ENCODE results near the gene MVB12B. TPM values are rescaled to one million over a fixed set of nuclear protein-coding genes. Genes with fewer than 3 reads are reported as not detected.
"Not testable (repeated sequence)": the region's sequence is repeated elsewhere in the genome, so short reads cannot be mapped to it uniquely, and the experiment has no call there.

The MVB12B gene, protein sequence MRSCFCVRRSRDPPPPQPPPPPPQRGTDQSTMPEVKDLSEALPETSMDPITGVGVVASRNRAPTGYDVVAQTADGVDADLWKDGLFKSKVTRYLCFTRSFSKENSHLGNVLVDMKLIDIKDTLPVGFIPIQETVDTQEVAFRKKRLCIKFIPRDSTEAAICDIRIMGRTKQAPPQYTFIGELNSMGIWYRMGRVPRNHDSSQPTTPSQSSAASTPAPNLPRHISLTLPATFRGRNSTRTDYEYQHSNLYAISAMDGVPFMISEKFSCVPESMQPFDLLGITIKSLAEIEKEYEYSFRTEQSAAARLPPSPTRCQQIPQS
- 13.1 to 15.3 TPM (median 13.9 TPM) in 3 replicates for total RNA-seq
- long read RNA-seq, full-length matches to known transcripts: 10 of 24 reads
- long read RNA-seq, partial matches to known transcripts: 0 of 24 reads
- long read RNA-seq, other reads (novel, unspliced or antisense): 14 of 24 reads

DNA sequence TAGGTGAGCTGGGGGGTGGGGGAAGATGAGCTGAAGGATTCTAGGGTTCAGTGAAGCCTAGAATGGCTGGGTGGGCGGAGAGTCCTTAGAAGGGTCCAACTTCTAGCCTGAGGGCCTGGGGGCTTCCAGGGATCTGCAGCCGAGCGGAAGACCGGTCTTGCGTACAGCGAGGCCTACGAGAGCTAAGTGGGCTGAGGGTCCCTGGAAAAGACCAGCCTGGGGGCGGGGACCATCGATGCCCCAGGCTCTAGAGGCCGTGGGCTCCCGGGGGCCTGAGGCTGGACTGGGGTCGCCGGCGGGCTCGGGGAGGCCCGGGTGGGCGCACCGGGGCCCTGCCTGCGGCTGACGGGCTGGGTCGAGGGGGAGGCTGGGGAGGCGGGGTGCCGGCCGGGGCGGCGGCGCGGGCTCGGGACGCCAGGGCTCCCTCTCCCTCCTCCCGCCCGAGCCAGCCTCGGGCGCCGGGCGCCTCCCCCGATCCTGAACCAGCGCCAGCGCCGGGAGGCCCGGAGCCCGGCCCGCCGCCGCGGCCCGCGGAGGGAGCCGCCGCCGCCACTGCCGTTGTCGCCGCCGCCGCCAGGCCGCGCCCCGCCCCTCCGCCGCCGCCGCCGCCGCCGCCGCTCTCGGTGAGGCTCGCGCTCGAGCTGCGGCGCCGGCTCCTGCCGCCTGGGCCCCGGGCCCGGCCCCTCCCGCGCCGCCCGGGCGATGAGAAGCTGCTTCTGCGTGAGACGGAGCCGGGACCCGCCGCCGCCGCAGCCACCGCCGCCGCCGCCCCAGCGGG lies at the start of gene MVB12B:
TSS of gene MVB12B (plus strand) at position 602 of the 778 bp plus-strand sequence. CDS start at position 703, 101 bp downstream.
- TF ChIP-seq, protein P1, sequence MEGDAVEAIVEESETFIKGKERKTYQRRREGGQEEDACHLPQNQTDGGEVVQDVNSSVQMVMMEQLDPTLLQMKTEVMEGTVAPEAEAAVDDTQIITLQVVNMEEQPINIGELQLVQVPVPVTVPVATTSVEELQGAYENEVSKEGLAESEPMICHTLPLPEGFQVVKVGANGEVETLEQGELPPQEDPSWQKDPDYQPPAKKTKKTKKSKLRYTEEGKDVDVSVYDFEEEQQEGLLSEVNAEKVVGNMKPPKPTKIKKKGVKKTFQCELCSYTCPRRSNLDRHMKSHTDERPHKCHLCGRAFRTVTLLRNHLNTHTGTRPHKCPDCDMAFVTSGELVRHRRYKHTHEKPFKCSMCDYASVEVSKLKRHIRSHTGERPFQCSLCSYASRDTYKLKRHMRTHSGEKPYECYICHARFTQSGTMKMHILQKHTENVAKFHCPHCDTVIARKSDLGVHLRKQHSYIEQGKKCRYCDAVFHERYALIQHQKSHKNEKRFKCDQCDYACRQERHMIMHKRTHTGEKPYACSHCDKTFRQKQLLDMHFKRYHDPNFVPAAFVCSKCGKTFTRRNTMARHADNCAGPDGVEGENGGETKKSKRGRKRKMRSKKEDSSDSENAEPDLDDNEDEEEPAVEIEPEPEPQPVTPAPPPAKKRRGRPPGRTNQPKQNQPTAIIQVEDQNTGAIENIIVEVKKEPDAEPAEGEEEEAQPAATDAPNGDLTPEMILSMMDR (IDR thresholded peaks at IDR 0.05): no peak
- peak within 1 kb of the TSS; percentile 72 for H3K4me3 Mint-ChIP-seq (ENCODE audit: unreplicated experiment)
- H3K27me3 Mint-ChIP-seq (ENCODE audit: low read depth): no peaks in the 10 kb centered on the region
- H3K27ac Mint-ChIP-seq (ENCODE audit: unreplicated experiment): peak within 1 kb of the TSS; percentile 80
- H3K9me3 Mint-ChIP-seq (ENCODE audit: low read depth): peaks cover 6% of the 10 kb centered on the region
- H3K36me3 Mint-ChIP-seq (ENCODE audit: low read depth): peaks cover 2% of the 10 kb centered on the region
- H3K4me1 Mint-ChIP-seq (ENCODE audit: low read depth): peaks cover 34% of the 10 kb centered on the region
- DNase-seq (ENCODE audit: low spot score): no peak

DNA sequence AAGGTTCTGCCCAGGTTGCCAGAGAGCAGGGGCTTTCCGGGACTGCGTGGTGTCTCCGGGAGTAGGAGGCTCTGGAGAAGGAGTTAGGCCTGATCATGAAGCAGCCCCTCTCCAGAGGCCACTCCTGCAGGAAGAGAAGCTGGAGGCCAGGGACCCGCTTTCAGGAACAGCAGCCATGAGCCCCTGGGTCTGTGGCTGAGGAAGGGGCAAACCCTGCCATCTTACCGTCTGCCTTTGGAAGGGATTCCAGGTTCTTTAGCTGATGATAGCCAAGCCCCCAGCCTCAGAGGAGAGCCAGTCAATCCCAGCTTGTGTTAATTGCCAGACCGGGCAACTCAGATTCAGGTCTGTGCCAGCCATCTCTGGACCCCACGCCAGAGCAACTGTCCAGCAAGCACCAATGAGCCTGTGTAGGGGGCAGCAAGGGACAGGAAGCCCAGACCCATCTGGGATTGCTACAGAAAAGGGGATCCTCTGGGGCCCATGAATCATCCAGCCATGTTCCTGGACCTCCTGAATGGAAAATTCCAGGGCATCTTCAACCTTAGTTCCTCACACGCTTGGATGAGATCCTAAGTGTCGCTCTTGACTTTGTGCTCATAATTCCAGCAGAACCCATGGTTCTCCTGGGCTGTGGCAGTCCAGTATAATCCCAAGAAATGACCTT lies 42.7 kb upstream of the MVB12B start:
- Mint-ChIP-seq H3K4me1 (ENCODE audit: low read depth) (no peaks in the 10 kb centered on the region), H3K36me3 (ENCODE audit: low read depth) (peaks cover 9% of the 10 kb centered on the region), H3K4me3 (ENCODE audit: unreplicated experiment) (no peak overlapping the region), H3K27ac (ENCODE audit: unreplicated experiment) (no peak overlapping the region), H3K27me3 (ENCODE audit: low read depth) (peaks cover 11% of the 10 kb centered on the region), H3K9me3 (ENCODE audit: low read depth) (peaks cover 23% of the 10 kb centered on the region)
- DNase-seq (ENCODE audit: low spot score): no peak
- TF ChIP-seq, protein P1 (IDR thresholded peaks at IDR 0.05): no peak

DNA sequence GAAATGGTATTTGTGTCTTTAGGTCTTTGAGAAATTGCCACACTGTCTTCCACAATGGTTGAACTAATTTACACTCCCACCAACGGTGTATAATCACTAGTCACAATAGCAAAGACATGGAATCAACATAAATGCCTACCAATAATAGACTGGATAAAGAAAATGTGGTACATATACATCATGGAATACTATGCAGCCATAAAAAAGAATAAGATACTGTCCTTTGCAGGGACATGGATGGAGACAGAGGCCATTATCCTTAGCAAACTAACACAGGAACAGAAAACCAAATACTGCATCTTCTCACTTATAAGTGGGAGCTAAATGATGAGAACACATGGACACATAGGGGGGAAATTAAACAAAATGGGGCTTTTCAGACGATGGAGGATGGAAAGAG lies 41.0 kb upstream of the MVB12B start:
- not testable (repeated sequence) for H3K9me3 Mint-ChIP-seq (ENCODE audit: low read depth); DNase-seq (ENCODE audit: low spot score); H3K36me3 Mint-ChIP-seq (ENCODE audit: low read depth); H3K4me3 Mint-ChIP-seq (ENCODE audit: unreplicated experiment); H3K4me1 Mint-ChIP-seq (ENCODE audit: low read depth); H3K27ac Mint-ChIP-seq (ENCODE audit: unreplicated experiment); H3K27me3 Mint-ChIP-seq (ENCODE audit: low read depth)

DNA sequence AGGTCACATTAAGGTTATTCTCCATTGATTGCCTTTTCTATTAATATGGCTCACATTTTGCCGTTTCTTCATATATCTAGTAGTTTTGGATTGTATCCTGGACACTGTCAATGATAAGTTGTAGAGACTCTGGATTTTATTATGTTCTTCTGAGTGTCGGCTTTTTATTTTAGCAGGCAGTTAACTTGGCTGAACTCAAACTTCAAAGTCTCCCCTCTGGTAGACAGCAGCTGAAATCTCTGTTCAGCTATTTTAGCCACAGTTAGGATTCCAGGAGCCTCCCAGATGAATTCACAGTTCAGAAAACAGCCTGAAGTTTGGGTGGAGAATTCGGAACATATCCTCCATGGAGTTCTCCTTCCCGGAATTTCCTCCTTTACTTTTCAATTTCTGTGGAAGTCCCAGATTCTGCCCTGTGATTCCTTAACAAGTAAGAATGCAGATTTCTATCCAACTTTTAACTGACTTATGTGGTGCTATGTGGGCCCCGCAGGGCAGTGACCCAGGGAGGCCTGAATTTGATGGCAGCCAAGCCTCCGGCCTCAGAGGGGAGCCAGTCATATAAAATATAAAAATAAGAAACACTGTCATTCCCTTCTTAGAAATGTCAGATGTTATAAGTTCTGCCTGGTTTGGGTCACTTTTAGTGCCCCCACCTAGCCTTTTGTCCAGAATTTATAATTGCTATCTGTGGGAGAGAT lies 39.3 kb upstream of the MVB12B start:
- H3K27me3 Mint-ChIP-seq (ENCODE audit: low read depth): peaks cover 4% of the 10 kb centered on the region
- H3K4me1 Mint-ChIP-seq (ENCODE audit: low read depth): no peaks in the 10 kb centered on the region
- no peaks in the 10 kb centered on the region for H3K36me3 Mint-ChIP-seq (ENCODE audit: low read depth)
- DNase-seq (ENCODE audit: low spot score): no peak
- TF ChIP-seq, protein P1 (IDR thresholded peaks at IDR 0.05): no peak
- no peak overlapping the region for H3K27ac Mint-ChIP-seq (ENCODE audit: unreplicated experiment)
- H3K4me3 Mint-ChIP-seq (ENCODE audit: unreplicated experiment): no peak overlapping the region
- peaks cover 7% of the 10 kb centered on the region for H3K9me3 Mint-ChIP-seq (ENCODE audit: low read depth)

DNA sequence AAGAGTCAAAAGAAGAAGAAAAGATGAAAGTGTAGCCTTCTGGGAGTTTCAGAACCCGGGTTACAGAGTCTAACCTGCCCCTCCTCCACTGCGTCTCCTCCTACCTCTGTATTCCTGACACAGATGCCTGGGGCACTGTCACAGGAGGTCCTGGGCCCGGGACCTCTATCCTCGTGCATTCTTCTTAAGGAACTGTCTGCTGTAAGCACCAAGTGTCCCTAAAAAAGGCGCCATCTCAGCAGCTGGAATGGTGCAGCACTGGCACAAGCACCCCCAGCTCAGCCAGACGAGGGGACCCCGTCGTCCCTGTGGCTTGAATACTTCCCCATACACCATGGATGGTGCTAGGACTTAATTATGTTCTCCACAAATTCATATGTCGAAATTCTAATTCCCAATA lies 35.8 kb upstream of the MVB12B start:
- no peak overlapping the region for H3K4me3 Mint-ChIP-seq (ENCODE audit: unreplicated experiment)
- H3K27ac Mint-ChIP-seq (ENCODE audit: unreplicated experiment): no peak overlapping the region
- peaks cover 8% of the 10 kb centered on the region for H3K27me3 Mint-ChIP-seq (ENCODE audit: low read depth)
- no peaks in the 10 kb centered on the region for H3K36me3 Mint-ChIP-seq (ENCODE audit: low read depth)
- no peak for DNase-seq (ENCODE audit: low spot score)
- peaks cover 3% of the 10 kb centered on the region for H3K9me3 Mint-ChIP-seq (ENCODE audit: low read depth)
- TF ChIP-seq, protein P1 (IDR thresholded peaks at IDR 0.05): no peak
- no peaks in the 10 kb centered on the region for H3K4me1 Mint-ChIP-seq (ENCODE audit: low read depth)
